ENCODE results near the gene TRAF2.

TRAF2 gene

DNA sequence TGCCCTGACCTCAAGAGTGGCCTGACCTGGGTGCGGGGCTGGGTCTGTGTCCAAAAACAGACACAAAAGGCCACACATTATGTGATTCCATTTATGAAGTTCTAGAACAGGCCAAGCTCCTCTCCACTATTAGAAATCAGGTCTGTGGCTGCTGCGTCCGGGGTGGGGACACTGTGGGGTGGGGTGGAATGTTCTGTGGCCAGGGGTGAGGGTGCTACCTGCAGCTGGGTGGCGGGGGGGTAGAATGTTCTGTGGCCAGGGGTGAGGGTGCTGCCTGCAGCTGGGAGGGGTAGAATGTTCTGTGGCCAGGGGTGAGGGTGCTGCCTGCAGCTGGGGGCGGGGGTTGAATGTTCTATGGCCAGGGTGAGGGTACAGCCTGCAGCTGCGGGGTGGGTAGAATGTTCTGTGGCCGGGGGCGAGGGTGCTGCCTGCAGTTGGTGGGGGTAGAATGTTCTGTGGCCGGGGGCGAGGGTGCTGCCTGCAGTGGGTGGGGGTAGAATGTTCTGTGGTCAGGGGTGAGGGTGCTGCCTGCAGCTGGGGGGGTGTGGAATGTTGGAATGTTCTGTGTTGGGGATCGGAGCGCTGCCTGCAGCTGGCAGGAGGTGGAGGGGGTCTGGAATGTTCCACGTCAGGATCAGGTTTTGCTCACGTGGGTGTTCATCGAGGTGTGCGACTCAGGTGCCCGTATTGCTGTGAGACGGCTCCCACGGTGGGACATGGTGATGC is 74.1 kb downstream of the TRAF2 start:
- DNase-seq (ENCODE audit: low read depth in 2 of 2, low spot score in 1 of 2), result no peak

DNA sequence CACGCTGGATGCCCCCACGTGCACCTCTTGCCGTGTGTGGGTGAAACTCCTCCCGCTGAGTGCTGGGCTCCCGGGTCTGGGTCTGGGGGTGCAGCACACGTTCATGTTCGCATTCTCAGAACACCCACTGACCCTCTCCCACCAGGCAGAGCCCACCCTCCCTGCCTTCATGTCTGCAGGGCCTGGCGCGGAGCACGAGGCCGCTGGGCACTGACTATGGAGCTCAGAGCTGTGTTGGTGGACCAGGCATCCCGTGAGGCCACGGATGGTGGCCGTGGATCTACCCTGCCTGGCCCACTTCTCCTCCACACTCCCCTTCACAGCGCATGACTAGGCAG is 74.6 kb downstream of the TRAF2 start:
- no peak for DNase-seq (ENCODE audit: low read depth in 2 of 2, low spot score in 1 of 2)

DNA sequence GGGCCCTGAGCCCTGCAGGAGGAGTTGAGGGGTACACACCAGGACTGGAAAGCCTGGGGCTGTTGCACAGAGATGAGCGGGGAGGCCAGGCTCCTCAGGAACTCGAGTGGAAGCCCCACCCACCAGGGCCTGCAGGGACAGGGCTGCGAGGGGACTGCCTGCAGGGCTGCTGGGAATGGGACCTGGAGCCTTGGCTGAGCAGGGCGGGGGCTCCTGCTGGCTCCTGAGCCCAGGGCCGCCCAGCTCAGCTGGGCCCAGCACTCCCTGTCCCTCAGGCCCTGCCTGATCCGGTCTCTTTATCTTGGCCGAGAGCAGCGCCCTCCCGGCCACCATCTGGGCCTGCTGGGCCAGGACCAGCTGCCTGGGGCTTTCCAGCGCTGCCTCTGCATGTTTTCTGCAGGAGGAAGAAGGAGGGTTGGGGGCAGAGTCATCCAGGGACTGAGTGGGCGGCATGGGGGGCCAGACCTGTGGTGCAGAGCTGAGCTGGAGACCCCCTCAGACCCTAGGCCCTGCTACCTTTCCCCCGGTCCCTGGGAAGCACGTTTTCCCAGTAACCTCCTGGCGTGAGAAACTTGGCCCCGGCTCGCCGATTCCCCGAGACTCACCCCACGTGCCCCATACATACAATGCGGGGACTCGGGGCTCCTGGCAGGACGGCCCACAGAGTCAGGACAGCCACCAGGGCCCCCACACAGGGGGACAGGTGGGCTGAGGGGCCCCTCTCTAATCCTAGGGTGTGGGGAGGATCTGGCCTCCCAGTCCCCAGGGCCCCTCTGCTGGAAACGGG is 75.2 kb downstream of the TRAF2 start:
- no peak for DNase-seq (ENCODE audit: low read depth in 2 of 2, low spot score in 1 of 2)

DNA sequence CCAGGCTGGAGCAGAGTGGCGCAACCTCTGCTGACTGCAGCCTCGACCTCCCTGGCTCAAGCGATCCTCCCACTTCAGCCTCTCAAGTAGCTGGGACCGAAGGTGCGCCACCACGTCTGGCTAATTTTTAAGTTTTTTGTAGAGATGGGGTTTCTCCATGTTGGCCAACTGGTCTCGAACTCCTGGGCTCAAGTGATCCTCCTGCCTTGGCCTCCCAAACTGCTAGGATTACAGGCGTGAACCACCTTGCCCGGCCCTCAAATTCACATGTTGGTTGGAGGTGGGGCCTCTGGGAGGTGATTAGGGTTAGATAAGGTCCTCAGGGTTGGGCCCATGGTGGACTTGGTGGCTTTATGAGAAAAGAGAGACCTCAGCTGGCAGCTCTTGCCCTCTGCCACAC is 75.8 kb downstream of the TRAF2 start:
- no peak for DNase-seq (ENCODE audit: low read depth in 2 of 2, low spot score in 1 of 2)

DNA sequence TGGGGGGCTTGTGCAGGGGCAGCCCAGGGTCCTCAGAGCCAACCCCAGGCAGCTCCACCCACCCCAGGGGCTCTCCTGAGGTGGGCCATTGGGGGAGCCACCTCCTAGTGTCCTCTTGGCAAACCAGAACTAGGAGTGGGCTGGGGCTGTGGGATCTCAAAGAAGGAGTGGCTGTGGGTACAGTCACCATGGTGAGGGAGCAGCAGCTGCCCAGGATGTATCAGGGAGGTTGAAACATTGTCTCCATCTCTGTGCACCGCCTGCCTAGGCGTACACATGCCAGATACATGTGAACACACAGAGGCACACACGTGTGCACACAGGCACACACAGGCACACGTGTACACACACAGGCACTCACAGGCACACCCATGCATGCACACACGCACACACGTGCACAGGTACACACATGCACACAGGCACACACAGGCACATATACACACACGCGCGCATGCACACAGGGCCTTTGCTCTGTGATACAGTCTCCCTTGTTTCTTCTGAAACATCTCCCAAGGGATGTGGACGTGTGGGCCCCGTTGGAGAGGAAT is 76.5 kb downstream of the TRAF2 start:
- no peak for DNase-seq (ENCODE audit: low read depth in 2 of 2, low spot score in 1 of 2)

DNA sequence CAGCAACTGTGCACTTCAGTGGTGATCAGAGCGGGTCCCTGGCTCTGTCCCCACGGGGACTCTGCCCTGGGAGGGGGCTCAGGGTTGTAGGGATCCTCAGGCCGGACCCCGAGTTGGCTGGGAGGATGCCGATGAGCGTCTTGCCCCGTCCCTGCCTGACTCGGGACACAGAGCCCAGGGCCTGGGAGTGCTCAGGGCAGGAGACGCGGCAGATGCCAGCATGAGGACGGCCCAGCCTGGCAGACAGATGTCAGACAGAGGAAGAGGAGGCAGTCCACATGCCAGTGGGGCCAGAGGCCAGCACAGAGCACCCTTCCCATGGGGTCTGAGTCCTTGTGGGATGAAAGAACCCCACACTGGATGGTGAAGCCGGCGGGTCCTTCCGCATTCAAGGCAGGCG is 77.0 kb downstream of the TRAF2 start:
- DNase-seq (ENCODE audit: low read depth in 2 of 2, low spot score in 1 of 2), result no peak

DNA sequence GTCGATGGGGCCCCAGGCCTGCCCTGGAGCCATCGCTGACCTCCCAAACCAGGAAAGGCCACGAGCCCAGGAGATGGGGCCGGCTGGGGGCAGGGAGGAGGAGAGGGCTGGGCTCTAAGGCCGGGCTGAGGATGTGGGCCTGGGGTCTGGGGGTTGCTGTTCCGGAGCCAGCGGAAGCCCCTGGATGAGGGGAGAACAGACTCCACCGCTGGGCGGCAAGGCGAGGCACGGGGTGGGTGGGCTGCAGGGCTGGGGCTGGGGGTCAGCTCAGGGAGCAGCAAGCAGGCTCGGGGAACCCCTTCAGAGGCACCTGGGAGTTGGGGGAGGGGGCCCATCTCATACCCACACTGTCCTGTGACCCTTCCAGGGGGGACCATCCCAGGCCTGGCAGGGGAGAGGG is 77.4 kb downstream of the TRAF2 start:
- DNase-seq (ENCODE audit: low read depth in 2 of 2, low spot score in 1 of 2), result no peak

DNA sequence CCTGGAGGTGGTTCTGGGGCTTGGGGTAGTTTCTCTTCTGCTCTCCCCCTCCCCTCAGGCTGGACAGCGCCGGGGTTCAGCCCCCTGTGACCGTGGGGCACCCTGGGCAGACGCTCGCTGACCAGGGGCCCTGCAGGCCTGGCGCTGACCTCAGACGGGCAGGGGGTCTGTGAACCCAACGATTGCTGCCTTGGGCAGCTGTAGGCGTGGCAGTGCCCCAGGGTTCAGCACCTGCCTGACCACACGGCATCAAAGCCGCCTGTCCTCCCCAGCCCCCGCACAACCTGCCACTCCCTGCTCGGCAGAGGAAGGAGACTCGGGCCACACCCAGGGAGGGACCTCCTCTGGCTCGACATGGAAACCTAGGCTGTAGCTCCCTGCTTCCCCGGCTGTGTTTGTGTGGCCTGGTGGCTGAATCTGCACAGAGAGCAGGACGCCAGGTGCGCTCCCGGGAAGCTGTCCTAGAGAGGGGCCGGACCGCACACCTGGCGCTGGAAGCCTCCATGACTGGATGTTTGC is 77.9 kb downstream of the TRAF2 start:
- no peak for DNase-seq (ENCODE audit: low read depth in 2 of 2, low spot score in 1 of 2)

DNA sequence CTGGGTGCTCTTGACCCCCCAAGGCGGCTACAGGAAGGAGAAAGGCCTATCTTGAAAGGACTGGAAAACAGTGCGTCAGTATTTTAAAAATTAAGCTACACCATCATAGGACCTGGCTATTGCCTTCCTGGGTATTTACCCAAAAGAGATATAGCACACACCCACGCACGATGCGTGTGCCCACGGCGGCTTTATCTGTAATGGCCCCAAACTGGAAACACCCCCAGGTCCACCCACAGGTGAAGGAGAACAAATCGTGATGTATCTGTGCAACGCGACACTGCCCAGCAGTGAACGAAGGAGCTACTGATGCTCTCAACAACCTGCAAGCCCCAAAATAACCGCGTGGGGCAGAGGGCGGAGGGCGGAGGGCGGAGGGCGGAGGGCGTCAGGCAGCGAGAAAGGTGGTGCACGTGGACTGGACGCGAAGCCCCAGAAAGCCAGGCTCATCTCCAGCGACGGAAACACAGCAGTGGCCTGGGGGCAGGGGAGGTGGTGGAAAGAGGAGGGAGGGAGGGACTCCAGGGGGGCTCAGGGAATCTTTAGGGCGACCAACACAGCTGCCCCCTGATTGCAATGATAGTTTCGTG is 78.6 kb downstream of the TRAF2 start:
- DNase-seq (ENCODE audit: low read depth in 2 of 2, low spot score in 1 of 2), result no peak

DNA sequence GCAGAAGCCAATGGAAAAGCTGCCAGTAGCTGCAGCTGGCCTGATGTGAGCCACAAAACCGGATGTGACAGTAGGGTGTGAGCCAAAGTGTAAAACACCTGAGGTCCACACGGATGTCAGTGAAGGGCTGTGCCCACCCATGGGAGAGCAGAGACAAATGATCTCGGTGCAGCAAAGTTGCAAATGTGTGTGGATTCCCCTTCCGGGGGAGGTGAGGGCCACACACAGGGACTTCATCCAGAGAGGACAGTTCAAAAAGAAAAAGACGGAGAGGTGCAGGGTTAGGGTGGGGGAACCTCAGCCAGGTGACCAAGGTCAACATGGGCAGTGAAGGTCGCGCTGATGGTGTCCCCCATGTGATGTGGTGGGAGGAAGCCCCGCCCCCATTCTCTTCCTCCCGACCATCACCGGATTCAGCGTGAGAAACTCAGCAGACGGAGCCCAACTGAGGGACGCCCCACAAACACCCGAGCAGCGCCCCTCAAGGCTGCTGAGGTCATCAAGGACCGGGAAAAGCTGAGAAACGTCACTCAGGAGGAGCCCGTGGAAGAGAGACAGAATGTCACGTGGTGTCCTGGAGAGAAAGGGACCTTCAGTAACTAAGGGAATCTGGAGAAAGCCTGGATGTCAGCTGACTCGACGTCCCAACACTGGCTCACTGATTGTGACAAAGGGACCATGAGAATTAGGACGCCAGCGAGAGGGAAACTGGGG is 79.6 kb downstream of the TRAF2 start:
- no peak for DNase-seq (ENCODE audit: low read depth in 2 of 2, low spot score in 1 of 2)

DNA sequence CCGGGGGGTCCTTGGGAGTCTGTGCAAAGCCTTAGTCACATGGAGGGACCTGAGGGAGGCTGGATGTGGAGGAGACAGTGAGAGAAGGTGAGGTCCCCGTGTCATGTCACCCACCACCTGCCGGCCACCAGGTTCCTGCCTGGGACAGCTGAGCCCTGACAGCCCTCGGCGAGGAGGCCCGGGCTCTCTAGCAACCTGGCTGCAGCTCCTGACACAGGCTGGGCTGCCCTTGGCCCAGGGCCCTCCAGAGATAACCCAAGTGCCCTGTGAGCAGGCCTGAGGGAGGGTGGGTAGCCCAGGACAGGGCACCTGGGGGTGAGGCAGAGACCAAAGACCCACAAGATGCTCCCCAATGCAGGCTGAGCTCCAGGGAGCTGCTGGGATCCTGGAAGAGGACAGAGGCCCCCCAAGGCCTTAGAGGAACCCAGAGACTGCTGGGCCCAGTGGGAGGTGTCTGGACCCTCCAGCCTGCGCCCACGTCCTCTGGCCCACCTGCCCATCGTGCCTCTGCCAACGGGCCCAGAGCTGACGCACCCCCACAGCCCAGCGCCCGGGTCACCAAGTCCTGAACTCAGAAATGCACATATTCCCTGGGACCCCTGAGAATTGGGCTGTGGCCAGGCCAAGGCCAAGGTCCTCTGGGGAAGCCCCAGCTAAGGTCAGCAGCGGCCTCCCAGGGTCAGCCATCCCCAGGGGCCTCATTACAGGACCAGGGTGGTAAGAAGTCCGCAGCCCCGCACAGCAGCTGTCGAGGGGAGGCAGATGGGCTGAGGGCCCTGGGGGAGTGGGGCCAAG is 82.2 kb downstream of the TRAF2 start:
- no peak for DNase-seq (ENCODE audit: low read depth in 2 of 2, low spot score in 1 of 2)

DNA sequence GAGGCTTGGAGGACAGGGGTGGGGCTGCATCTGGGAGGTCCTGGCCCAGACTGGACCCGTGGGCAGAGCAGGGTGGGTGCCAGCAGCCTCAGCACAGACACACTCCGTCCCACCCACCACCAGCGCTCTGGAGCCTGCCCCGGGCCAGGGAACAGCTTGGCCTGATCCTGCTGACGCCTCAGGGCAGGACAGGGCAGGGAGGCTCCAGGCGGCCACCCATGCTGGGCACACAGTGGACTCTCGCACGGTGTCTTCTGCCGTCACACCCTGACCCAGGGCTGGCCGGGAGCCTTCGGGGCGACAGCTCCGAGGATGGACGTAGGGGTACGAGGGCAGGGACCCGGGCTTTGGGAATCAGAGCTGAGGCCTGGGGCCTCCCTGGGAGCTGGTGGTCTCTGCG is 82.8 kb downstream of the TRAF2 start:
- DNase-seq (ENCODE audit: low read depth in 2 of 2, low spot score in 1 of 2), result no peak

DNA sequence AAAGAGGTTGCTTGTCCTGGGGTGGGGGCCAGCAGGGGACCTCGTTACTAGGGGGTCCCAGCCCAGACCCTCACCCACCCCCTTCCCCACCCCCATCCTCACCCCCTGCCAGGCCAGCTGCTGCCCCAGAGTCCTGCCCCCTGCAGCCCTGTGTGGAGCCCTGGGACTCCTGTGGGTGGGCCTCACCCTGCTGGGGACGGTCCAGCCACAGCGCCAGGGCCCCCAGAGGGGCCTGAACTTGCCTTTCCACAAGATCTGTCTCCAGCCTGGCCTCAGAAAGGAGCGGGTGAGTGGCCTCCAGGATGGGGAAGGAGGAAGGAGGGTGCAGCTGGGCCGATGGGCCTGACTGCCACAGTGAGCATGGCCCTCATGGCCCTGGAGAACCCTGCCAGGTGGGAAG is 83.5 kb downstream of the TRAF2 start:
- no peak for DNase-seq (ENCODE audit: low read depth in 2 of 2, low spot score in 1 of 2)

DNA sequence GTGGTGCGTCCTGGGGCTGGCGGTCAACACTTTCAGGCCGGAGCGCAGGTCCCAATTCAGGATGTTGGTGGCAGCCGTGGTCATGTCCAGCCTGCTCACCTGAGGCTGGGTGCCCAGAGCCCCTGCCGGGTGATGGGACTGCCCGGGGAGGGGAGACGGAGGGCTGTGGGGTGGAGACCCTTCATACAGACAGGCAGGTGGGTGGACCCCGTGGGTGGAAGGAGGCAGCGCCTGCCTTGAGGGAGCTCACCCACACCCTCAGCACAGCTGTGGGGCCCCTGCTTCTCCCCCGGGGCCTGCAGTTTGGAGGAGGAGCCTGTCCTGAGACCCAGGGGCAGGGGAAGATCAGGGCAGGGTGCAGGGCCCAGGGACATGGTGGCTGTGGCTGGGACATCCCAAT is 84.0 kb downstream of the TRAF2 start:
- DNase-seq (ENCODE audit: low read depth in 2 of 2, low spot score in 1 of 2), result no peak

DNA sequence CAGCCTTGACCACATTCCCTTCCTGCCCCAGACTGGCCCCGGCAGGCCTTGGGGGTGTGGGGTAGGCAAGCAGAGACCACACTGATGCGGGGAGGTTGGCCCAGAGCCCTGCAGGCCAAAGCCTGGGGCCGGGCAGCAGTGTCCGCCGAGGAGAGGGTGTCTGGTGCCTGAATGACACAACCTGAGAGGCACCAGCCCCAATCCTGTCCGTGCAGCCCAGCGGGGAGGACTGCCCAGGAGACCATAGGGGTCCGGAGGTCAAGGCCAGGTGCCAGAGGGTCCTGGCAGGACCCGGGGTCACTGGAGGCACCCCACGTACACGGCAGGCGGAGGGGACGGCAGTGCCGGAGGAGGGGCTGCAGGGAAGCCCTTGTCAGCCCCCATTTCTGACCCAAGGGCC is 85.4 kb downstream of the TRAF2 start:
- DNase-seq (ENCODE audit: low read depth in 2 of 2, low spot score in 1 of 2), result no peak

DNA sequence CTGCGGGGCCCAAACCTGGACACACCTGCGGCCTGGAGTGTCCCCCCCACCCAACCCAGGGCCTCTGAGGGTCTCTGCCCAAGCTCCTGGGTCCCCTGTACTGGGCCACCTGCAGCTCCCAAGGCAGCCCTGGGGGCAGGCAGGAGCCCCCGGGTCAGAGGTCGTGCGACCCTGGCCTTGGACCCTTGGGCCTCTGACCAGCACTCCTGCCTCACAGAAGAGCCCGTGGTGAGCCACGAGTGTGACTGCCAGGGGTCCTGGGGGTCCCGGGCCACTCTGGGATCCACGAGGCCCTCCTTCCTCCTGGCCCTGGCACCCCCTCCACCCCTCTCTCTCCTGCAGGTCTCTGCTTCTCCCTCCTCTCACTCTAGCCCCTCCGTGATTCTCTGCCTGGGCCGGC is 86.0 kb downstream of the TRAF2 start:
- no peak for DNase-seq (ENCODE audit: low read depth in 2 of 2, low spot score in 1 of 2)

DNA sequence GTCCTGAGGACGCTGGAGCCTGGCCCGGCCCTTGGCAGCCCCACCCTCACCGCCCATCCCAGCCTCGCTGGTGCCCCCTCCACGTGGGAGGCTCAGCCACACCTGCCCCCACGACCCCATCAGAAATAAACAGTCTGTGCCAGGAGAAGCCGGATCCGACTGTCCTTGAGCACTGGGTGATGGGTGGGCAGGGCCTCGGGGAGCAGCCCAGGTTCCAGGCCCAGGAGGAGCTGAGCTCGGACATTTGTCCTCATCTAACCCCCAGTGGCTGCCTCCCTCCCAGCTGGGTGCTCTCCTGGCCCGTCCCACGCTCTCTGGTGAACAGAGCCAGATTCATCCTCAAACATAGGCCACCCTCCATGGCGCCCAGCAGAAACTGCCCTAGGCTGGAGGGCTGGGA is 86.4 kb downstream of the TRAF2 start:
- no peak for DNase-seq (ENCODE audit: low read depth in 2 of 2, low spot score in 1 of 2)

DNA sequence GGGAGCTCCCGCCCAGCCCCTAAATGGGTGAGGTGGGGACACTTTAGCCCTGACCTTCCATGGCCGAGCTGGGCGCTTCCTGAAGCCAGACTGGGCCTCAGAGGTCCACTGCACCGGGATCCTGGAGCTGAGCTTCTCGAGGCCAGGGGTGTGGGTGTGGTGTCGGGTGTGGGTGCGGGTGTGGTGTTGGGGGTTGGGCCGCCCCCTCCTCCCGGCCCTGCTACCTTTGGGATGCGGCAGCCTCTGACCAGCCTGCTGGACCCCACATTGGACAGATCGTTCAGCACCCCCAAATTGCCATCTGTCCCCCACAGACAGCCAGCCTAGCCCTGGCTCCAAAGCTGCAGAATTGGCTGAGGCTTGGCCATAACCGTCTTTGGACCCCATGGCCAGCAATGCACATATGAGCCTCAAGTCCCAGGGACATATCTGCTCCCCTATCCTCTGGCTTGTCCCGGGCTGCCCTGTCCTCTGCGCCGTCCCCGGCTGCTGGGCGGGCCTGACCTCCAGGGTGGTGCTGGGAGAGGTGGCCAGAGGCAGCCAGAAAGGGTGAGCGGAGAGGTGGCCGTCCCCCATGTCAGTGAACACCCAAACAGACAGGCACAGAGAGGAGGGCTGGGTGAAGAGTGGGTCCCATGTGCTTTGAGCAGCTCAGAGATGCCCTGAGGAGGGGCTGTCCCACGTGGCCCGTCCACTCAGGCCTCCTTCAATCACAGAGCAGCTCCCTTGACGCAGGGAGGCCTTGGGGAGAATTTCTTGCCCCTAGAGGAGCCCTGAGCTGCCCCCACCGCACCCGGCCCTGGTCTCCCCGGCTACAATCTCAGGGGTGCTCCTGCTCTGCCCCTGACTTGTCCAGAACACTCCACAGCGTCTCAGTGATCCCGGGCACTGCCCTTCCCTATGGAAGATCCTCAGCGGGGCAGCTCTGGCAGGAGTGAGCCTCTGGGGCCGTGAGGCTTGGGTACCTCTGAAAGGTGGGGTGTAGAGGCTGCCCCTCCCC is 87.6 kb downstream of the TRAF2 start:
- no peak for DNase-seq (ENCODE audit: low read depth in 2 of 2, low spot score in 1 of 2)

DNA sequence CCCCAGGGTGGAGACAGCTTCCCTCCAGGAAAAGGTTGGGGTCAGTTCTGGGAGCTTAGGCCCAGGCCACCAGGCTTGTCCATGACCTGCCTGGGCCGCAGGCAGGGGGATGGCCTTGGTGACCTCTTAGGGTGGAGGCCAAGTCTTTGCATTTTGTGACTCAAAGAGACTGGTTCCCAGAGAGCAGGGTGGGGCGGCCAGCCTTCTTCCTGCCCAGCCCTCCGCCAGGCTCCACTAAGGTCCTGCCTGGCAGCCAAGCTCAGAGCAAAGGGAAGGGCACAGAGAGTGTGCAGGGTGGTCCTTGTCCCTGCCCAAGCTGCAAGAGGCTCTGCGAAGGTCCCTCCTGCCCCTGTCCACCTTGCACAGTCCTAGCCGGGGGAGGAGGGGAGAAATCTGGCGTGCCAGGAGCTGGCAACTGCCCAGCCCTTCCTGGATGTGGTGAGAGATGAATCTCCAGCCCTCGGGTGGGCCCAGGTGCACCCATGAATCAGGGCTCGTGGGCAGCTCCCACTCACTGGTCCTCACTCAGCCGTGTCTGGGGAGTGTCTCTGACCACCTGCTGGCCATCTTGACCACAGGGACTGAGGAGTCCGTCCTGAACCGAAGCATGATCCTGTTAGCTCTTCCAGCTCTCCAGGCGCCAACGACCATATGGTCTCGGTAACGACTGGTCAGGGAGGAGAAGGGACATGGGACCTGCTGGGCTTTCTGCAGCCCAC is 88.7 kb downstream of the TRAF2 start:
- no peak for DNase-seq (ENCODE audit: low read depth in 2 of 2, low spot score in 1 of 2)

Measured in stimulated activated CD8-positive, alpha-beta memory T cell treated with anti-CD3 and anti-CD28 coated beads, Interleukin-4, amount 100 ng/mL, for 1 hour (primary cell).